A549 (cell line): ENCODE measurements around the gene ANKK1. TPM values are rescaled to one million over a fixed set of nuclear protein-coding genes. Genes with fewer than 3 reads are reported as not detected.

Experiments used
- ATAC-seq, 2 experiments: fragments of 200-7000 bp in 1 of 2; fragments of >200 bp in 1 of 2; cut with Nextera tagmentation in 1 of 2; cut with Tn5 transposase in 1 of 2; 3 replicates each; pipeline versions ENCODE4 v1.8.0 to v1.9.1; 2018 to 2020; ENCODE audit warnings: mild to moderate bottlenecking in 1 of 2, moderate library complexity in 1 of 2
- CTCF ChIA-PET: fragments of 300-600 bp; sonication (Branson Sonifier 250); formaldehyde crosslinking; extraction: SDS; loops from one replicate; lab custom pipeline; 2021; ENCODE audit warnings: antibody characterized with exemption, inconsistent platforms; lab: Yijun Ruan, JAX
- POLR2A ChIA-PET: fragments of 350-600 bp; formaldehyde crosslinking; extraction: SDS; loops from one replicate; lab custom pipeline; 2021; ENCODE audit warnings: antibody characterized with exemption, inconsistent platforms; lab: Yijun Ruan, JAX
- DNase-seq, 2 experiments: peaks; one replicate each; pipeline versions ENCODE4 v3.0.0 to v3.0.0-alpha.2; 2011 to 2016; ENCODE audit warnings: low read depth in 1 of 2, low spot score in 1 of 2
- FAIRE-seq: peaks from 2 replicates; lab custom pipeline; 2011; peaks lifted over from hg19 to GRCh38; lab: Jason Lieb, UNC
- H3K27ac ChIP-seq, 2 experiments: fragments of >200 bp; sonication (Bioruptor Twin); formaldehyde crosslinking; 3 replicates each; pipeline ENCODE4 v1.5.1; 2016 to 2017
- H3K4me1 ChIP-seq: fragments of >200 bp; sonication (Bioruptor Twin); formaldehyde crosslinking; 3 replicates; pipeline ENCODE4 v1.6.1; 2016
- H3K4me2 ChIP-seq: fragments of >200 bp; sonication (Bioruptor Twin); formaldehyde crosslinking; 3 replicates; pipeline ENCODE4 v1.6.1; 2016
- H3K4me3 ChIP-seq: fragments of >200 bp; sonication (Bioruptor Twin); formaldehyde crosslinking; 3 replicates; pipeline ENCODE4 v1.5.1; 2016
- H3K9me3 ChIP-seq: fragments of >200 bp; sonication (Bioruptor Twin); formaldehyde crosslinking; 3 replicates; pipeline ENCODE4 v1.6.1; 2016
- BCL3 ChIP-seq: fragments of >200 bp; sonication (Bioruptor Twin); formaldehyde crosslinking; IDR thresholded peaks from 3 replicates; pipeline ENCODE4 v1.6.1; 2016
- BHLHE40 ChIP-seq: IDR thresholded peaks from 2 replicates; pipeline ENCODE4 v1.6.1; 2012; ENCODE audit warnings: low read depth, low read length, inconsistent platforms
- CHD4 ChIP-seq: fragments of 200-600 bp; sonication (generic); IDR thresholded peaks from 2 replicates; pipeline ENCODE4 v1.6.1; 2016; ENCODE audit warnings: antibody characterized with exemption, mild to moderate bottlenecking, borderline replicate concordance
- EHMT2 ChIP-seq: fragments of 200-600 bp; sonication (generic); IDR thresholded peaks from 2 replicates; pipeline ENCODE4 v1.6.1; 2016; ENCODE audit warnings: antibody characterized with exemption, low read depth, mild to moderate bottlenecking, moderate library complexity
- ELK1 ChIP-seq: fragments of 150-350 bp; IDR thresholded peaks from 2 replicates; pipeline ENCODE4 v1.6.1; 2014; ENCODE audit warnings: low read depth, mild to moderate bottlenecking, low read length
- EP300 ChIP-seq, 2 experiments: fragments of >200 bp; sonication (Bioruptor Twin); formaldehyde crosslinking; IDR thresholded peaks; 2 replicates in 1 of 2; 3 replicates in 1 of 2; pipeline ENCODE4 v1.6.1; 2016 to 2017
- GATA3 ChIP-seq: IDR thresholded peaks from 2 replicates; pipeline ENCODE4 v1.6.1; 2012; ENCODE audit warnings: borderline replicate concordance
- HMGXB4 ChIP-seq: fragments of 250-450 bp; sonication (Bioruptor Pico); IDR thresholded peaks from 2 replicates; pipeline ENCODE4 v1.5.0; 2021; ENCODE audit warnings: mild to moderate bottlenecking, moderate library complexity, borderline replicate concordance
- HOXA7 ChIP-seq: fragments of 250-450 bp; sonication (Bioruptor Pico); IDR thresholded peaks from 2 replicates; pipeline ENCODE4 v1.5.0; 2020; ENCODE audit warnings: mild to moderate bottlenecking, moderate library complexity
- HOXB5 ChIP-seq: fragments of 250-450 bp; sonication (Bioruptor Pico); IDR thresholded peaks from 2 replicates; pipeline ENCODE4 v1.5.0; 2020; ENCODE audit warnings: mild to moderate bottlenecking, moderate library complexity
- KDM1A ChIP-seq: fragments of 200-600 bp; sonication (generic); IDR thresholded peaks from 2 replicates; pipeline ENCODE4 v1.6.1; 2016; ENCODE audit warnings: low read depth, mild to moderate bottlenecking
- KDM5A ChIP-seq: fragments of 200-600 bp; sonication (generic); IDR thresholded peaks from 2 replicates; pipeline ENCODE4 v1.6.1; 2016; ENCODE audit warnings: antibody characterized with exemption, mild to moderate bottlenecking
- MYC ChIP-seq: IDR thresholded peaks from 2 replicates; pipeline ENCODE4 v1.6.1; 2012; ENCODE audit warnings: mild to moderate bottlenecking, inconsistent platforms, low read length, improper control_type of control experiment, borderline replicate concordance
- NR3C1 ChIP-seq: fragments of >200 bp; sonication (Bioruptor Twin); formaldehyde crosslinking; IDR thresholded peaks from 3 replicates; pipeline ENCODE4 v1.6.1; 2017
- POLR2A ChIP-seq: IDR thresholded peaks from 2 replicates; pipeline ENCODE4 v1.6.1; 2012; ENCODE audit warnings: mild to moderate bottlenecking, low read length
- REST ChIP-seq: fragments of 200-600 bp; sonication (generic); IDR thresholded peaks from 2 replicates; pipeline ENCODE4 v1.6.1; 2016; ENCODE audit warnings: antibody characterized with exemption, mild to moderate bottlenecking, moderate library complexity
- RFX5 ChIP-seq: fragments of 450-650 bp; IDR thresholded peaks from 2 replicates; pipeline ENCODE4 v1.7.1; 2014; ENCODE audit warnings: antibody characterized with exemption, mild to moderate bottlenecking, moderate library complexity
- SMC3 ChIP-seq: fragments of >200 bp; sonication (Bioruptor Twin); formaldehyde crosslinking; IDR thresholded peaks from 3 replicates; pipeline ENCODE4 v1.6.1; 2018; ENCODE audit warnings: inconsistent platforms
- SREBF2 ChIP-seq: fragments of 450-650 bp; IDR thresholded peaks from 2 replicates; pipeline ENCODE4 v1.6.1; 2014; ENCODE audit warnings: mild to moderate bottlenecking, moderate library complexity
- TFCP2L1 ChIP-seq: fragments of 250-450 bp; sonication (Bioruptor Pico); IDR thresholded peaks from 2 replicates; pipeline ENCODE4 v1.5.0; 2021; ENCODE audit warnings: mild to moderate bottlenecking
- USF2 ChIP-seq: fragments of 450-650 bp; IDR thresholded peaks from 2 replicates; pipeline ENCODE4 v1.6.1; 2014; ENCODE audit warnings: antibody characterized with exemption
- WGBS: methylation state at CpG from one replicate; pipeline ENCODE4 v1.1.6; 2017; ENCODE audit errors: missing lambda C conversion rate; 5-methylcytosine and 5-hydroxymethylcytosine counted together
- polyA plus RNA-seq, 4 experiments: library from polyadenylated mRNA; depleted of rRNA in 3 of 4; stranded (reverse); fragments of >200 nt; fragmentation: RNase III in 1 of 4; extraction: RNeasy Plus Mini Kit Qiagen cat#74134 plus additional on column Dnase treatment in 1 of 4; gene quantifications; 2 replicates in 3 of 4; 3 replicates in 1 of 4; pipeline ENCODE4 v1.2.3, GENCODE V29; 2011 to 2017

ANKK1 gene
- polyA plus RNA-seq, 2 of the 4 experiments (the other 2 are of a cell fraction): 0.08 TPM; not detected in 1

- Histone ChIP-seq H3K27ac (no peak overlapping the region), H3K4me2 (no peak overlapping the region), H3K4me3 (no peak overlapping the region), H3K4me1 (no peaks in the 10 kb centered on the region), H3K9me3 (no peaks in the 10 kb centered on the region)
- TF ChIP-seq EP300 (IDR thresholded peaks at IDR 0.05) (no peak), HOXB5 (no peak), BHLHE40 (no peak), TFCP2L1 (CRISPR knock-in tag) (no peak), RFX5 (no peak), KDM5A (no peak), CHD4 (no peak), EHMT2 (no peak), ELK1 (no peak), SMC3 (no peak), MYC (no peak), KDM1A (no peak)
- FAIRE-seq: no peak
- ChIA-PET CTCF (no interaction called here), POLR2A (no interaction called here)
- ATAC-seq: no peak
- no peak for DNase-seq
- WGBS: 80% methylated on average over 6 of the region's 6 CpGs
Measured at GRCh38 chr11:113339929-113340589, 47.5 kb upstream of the ANKK1 start.

- Histone ChIP-seq H3K9me3 (no peaks in the 10 kb centered on the region), H3K4me1 (no peaks in the 10 kb centered on the region), H3K4me2 (no peak overlapping the region), H3K27ac (no peak overlapping the region), H3K4me3 (no peak overlapping the region)
- DNase-seq (no peak), ATAC-seq (no peak), FAIRE-seq (no peak)
- ChIA-PET CTCF (interaction anchor here (0.8 kb wide), 1 partner anchor 52 kb away, joined by 3 read pairs; no protein-coding TSS in a partner anchor), POLR2A (no interaction called here)
- WGBS: 92% methylated on average over 10 of the region's 10 CpGs
- TF ChIP-seq GATA3 (no peak), USF2 (no peak), SREBF2 (no peak), HOXA7 (CRISPR knock-in tag) (no peak), POLR2A (no peak), NR3C1 (no peak)
Measured at GRCh38 chr11:113341388-113342165, 46.0 kb upstream of the ANKK1 start.

GRCh38 chr11:113345978-113346377 lies 41.6 kb upstream of the ANKK1 start:
- POLR2A ChIA-PET: no interaction called here
- Histone ChIP-seq H3K4me1 (no peaks in the 10 kb centered on the region), H3K27ac (no peak overlapping the region), H3K4me3 (no peak overlapping the region), H3K9me3 (no peaks in the 10 kb centered on the region), H3K4me2 (no peak overlapping the region)
- CTCF ChIA-PET: interaction anchor here (0.7 kb wide), 1 partner anchor 451 kb away, joined by 3 read pairs; no protein-coding TSS in a partner anchor
- TF ChIP-seq BCL3 (no peak), REST (no peak), HMGXB4 (CRISPR knock-in tag) (no peak), RFX5 (no peak), KDM5A (no peak)
- WGBS: 80% methylated on average over 7 of the region's 8 CpGs
- DNase-seq (no peak), ATAC-seq (no peak), FAIRE-seq (no peak)
